ENCODE measurements around the gene GRM3. TPM values are rescaled to one million over a fixed set of nuclear protein-coding genes. Genes with fewer than 3 reads are reported as not detected.

Gene GRM3
- total and polyA plus RNA-seq, 2 of the 8 experiments (the other 6 are each of a cell fraction or from before 2014, with no cell fraction given) = 3.1 to 4.2 TPM

DNA sequence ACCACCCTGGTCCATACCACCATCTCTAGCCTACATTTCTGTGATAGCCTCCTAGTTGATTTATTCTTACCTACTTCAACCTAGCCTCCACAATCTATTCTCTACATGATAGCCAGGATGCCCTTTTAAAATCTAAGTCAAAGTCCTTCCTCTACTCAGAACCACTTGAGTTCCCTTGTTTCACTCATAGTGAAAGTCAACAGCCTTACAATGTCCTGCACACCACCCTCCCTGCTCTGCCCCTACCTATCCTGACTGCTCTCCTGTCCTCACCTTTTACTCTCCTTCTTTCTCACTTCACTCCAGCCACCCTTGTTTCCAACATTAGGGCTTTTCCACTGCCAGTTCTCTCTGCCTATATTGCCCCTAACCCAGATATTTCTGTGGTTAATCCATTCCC is 146.7 kb downstream of the GRM3 start:
- H3K4ac ChIP-seq (replicated peaks; ENCODE audit: insufficient read length, low read depth, low read length) = no peak overlapping the region
- peaks cover 0 to 4% of the 10 kb centered on the region in 2 experiments; a peak in 1 of 4 replicates for H3K9me3 ChIP-seq (ENCODE audit: insufficient read depth in 2 of 2, low read depth in 1 of 2, low read length in 1 of 2)
- no peaks in the 10 kb centered on the region for H3K27me3 ChIP-seq (replicated peaks in 1 of 4; ENCODE audit: control insufficient read depth in 3 of 4, extremely low read depth in 1 of 4, insufficient read depth in 3 of 4, low read length in 3 of 4)
- H3K79me1 ChIP-seq (ENCODE audit: low read depth, low read length) = no peaks in the 10 kb centered on the region
- no peaks in the 10 kb centered on the region for H3K23me2 ChIP-seq (ENCODE audit: low read depth, low read length)
- H4K8ac ChIP-seq (ENCODE audit: extremely low read depth, insufficient read depth, low read length) = no peak overlapping the region
- FAIRE-seq (no peak), DNase-seq (ENCODE audit: low read depth in 1 of 2, low spot score in 2 of 2) (no peak)
- H3K18ac ChIP-seq (ENCODE audit: extremely low read depth, low read length) = no peak overlapping the region
- no peak overlapping the region for H4K5ac ChIP-seq (ENCODE audit: insufficient read length, low read depth, low read length)
- no peak for TF ChIP-seq TEAD4 (IDR thresholded peaks at IDR 0.05; ENCODE audit: low read depth, low read length)
- TF ChIP-seq CTBP2 (IDR thresholded peaks at IDR 0.05; ENCODE audit: borderline replicate concordance, insufficient read depth, insufficient read length, low read length) = no peak
- TF ChIP-seq TBP (IDR thresholded peaks at IDR 0.05; ENCODE audit: low read depth, low read length) = no peak
- no peak for TF ChIP-seq NANOG (IDR thresholded peaks at IDR 0.05; ENCODE audit: insufficient read depth, low read depth, low read length, poor library complexity, severe bottlenecking)
- TF ChIP-seq RBBP5 (IDR thresholded peaks at IDR 0.05; ENCODE audit: borderline replicate concordance, low read depth, low read length) = no peak
- no peak for TF ChIP-seq HDAC2 (IDR thresholded peaks at IDR 0.05; ENCODE audit: borderline replicate concordance in 1 of 2, low read depth in 2 of 2, low read length in 2 of 2)
- TF ChIP-seq, protein P1, sequence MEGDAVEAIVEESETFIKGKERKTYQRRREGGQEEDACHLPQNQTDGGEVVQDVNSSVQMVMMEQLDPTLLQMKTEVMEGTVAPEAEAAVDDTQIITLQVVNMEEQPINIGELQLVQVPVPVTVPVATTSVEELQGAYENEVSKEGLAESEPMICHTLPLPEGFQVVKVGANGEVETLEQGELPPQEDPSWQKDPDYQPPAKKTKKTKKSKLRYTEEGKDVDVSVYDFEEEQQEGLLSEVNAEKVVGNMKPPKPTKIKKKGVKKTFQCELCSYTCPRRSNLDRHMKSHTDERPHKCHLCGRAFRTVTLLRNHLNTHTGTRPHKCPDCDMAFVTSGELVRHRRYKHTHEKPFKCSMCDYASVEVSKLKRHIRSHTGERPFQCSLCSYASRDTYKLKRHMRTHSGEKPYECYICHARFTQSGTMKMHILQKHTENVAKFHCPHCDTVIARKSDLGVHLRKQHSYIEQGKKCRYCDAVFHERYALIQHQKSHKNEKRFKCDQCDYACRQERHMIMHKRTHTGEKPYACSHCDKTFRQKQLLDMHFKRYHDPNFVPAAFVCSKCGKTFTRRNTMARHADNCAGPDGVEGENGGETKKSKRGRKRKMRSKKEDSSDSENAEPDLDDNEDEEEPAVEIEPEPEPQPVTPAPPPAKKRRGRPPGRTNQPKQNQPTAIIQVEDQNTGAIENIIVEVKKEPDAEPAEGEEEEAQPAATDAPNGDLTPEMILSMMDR (IDR thresholded peaks at IDR 0.05; ENCODE audit: control extremely low read depth in 1 of 3, insufficient read depth in 1 of 3, low read depth in 1 of 3, low read length in 3 of 3) = no peak
- TF ChIP-seq TAF1 (IDR thresholded peaks at IDR 0.05; ENCODE audit: low read depth, low read length) = no peak
- no peak for TF ChIP-seq CHD1 (IDR thresholded peaks at IDR 0.05; ENCODE audit: low read depth, low read length)
- no peak for TF ChIP-seq ASH2L (IDR thresholded peaks at IDR 0.05; ENCODE audit: low read length)
- no peak overlapping the region for H3K4me3 ChIP-seq (ENCODE audit: extremely low read depth in 1 of 4, insufficient read depth in 2 of 4, low read depth in 3 of 4, low read length in 4 of 4)
- no peak overlapping the region for H2AFZ ChIP-seq (ENCODE audit: low read length)
- no peaks in the 10 kb centered on the region; a peak in 1 of 8 replicates for H3K36me3 ChIP-seq (ENCODE audit: control insufficient read depth in 2 of 4, insufficient read depth in 4 of 4, low read length in 3 of 4)
- H2AK5ac ChIP-seq (ENCODE audit: low read depth, low read length) = no peak overlapping the region
- no peak overlapping the region for H2BK20ac ChIP-seq (ENCODE audit: low read length)
- H3K4me2 ChIP-seq (ENCODE audit: insufficient read depth in 1 of 2, low read depth in 2 of 2, low read length in 2 of 2) = no peak overlapping the region
- H3K9ac ChIP-seq (replicated peaks in 1 of 4; ENCODE audit: extremely low read depth in 1 of 4, low read depth in 3 of 4, low read length in 3 of 4) = no peak overlapping the region
- H3K27ac ChIP-seq (ENCODE audit: low read depth, low read length) = no peak overlapping the region
- no peak overlapping the region for H3K23ac ChIP-seq (ENCODE audit: insufficient read length)
- no peak overlapping the region for H4K91ac ChIP-seq (replicated peaks; ENCODE audit: insufficient read length, low read length)
- H3K4me1 ChIP-seq (replicated peaks in 1 of 4; ENCODE audit: control insufficient read depth in 3 of 4, insufficient read depth in 4 of 4, low read length in 3 of 4) = no peaks in the 10 kb centered on the region
- H3K79me2 ChIP-seq (ENCODE audit: control insufficient read depth in 1 of 2, insufficient read depth in 2 of 2, low read length in 2 of 2) = no peaks in the 10 kb centered on the region
- H2BK5ac ChIP-seq (ENCODE audit: low read depth, low read length) = no peak overlapping the region
- H3K56ac ChIP-seq (replicated peaks; ENCODE audit: insufficient read length, low read depth, low read length) = no peak overlapping the region
- H3K14ac ChIP-seq (ENCODE audit: insufficient read length) = no peak overlapping the region
- CTCF ChIA-PET (ENCODE audit: partially characterized antibody) = interaction anchor here (1.0 to 1.1 kb wide), 2 partner anchors 10 to 123 kb away, joined by 3 read pairs; no protein-coding TSS in a partner anchor
- H2BK12ac ChIP-seq (ENCODE audit: low read depth, low read length) = no peak overlapping the region
- H4K20me1 ChIP-seq (replicated peaks in 1 of 2; ENCODE audit: control insufficient read depth in 1 of 2, insufficient read depth in 2 of 2, low read length in 2 of 2) = no peaks in the 10 kb centered on the region
- H2BK120ac ChIP-seq (replicated peaks; ENCODE audit: low read depth, low read length) = no peak overlapping the region
- POLR2A ChIA-PET (ENCODE audit: partially characterized antibody) = no interaction called here
- no peak overlapping the region for H2BK15ac ChIP-seq (ENCODE audit: low read length)

Measured in H1 (cell line).